GM23338 (cell line): ENCODE results near the gene LFNG. TPM values are rescaled to one million over a fixed set of nuclear protein-coding genes. Genes with fewer than 3 reads are reported as not detected.

Experiments
- ATAC-seq: fragments of 200-7000 bp; cut with Tn5 transposase; 3 replicates; pipeline ENCODE4 v1.9.1; 2020
- DNase-seq: peaks from one replicate; pipeline ENCODE4 v3.0.0-alpha.2; 2015; ENCODE audit warnings: low spot score
- H2AFZ ChIP-seq: fragments of 200-600 bp; sonication (generic); 2 replicates; pipeline ENCODE4 v1.8.0; 2016; ENCODE audit warnings: antibody characterized with exemption, mild to moderate bottlenecking, moderate library complexity
- H3F3A ChIP-seq: fragments of 200-600 bp; sonication (generic); replicated peaks from 2 replicates; pipeline ENCODE4 v1.8.0; 2017; ENCODE audit warnings: antibody characterized with exemption, mixed run types, low read depth
- H3K27ac ChIP-seq: fragments of 200-600 bp; sonication (generic); 2 replicates; pipeline ENCODE4 v1.6.1; 2016; ENCODE audit warnings: low read depth
- H3K27me3 ChIP-seq: fragments of 200-600 bp; sonication (generic); 2 replicates; pipeline ENCODE4 v1.8.0; 2016; ENCODE audit warnings: mild to moderate bottlenecking, mixed run types, moderate library complexity; ENCODE audit not compliant: insufficient read depth
- H3K36me3 ChIP-seq: fragments of 200-600 bp; sonication (generic); 2 replicates; pipeline ENCODE4 v1.8.0; 2016; ENCODE audit warnings: mild to moderate bottlenecking; ENCODE audit not compliant: insufficient read depth
- H3K4me1 ChIP-seq: fragments of 200-600 bp; sonication (generic); 2 replicates; pipeline ENCODE4 v1.8.0; 2016; ENCODE audit warnings: mild to moderate bottlenecking, moderate library complexity; ENCODE audit not compliant: insufficient read depth
- H3K4me2 ChIP-seq: fragments of 200-600 bp; sonication (generic); 2 replicates; pipeline ENCODE4 v1.7.1; 2017; ENCODE audit warnings: mixed run types
- H3K4me3 ChIP-seq: fragments of 200-600 bp; sonication (generic); 2 replicates; pipeline ENCODE4 v1.6.1; 2016; ENCODE audit warnings: mixed run types
- H3K79me2 ChIP-seq: fragments of 200-600 bp; sonication (generic); replicated peaks from 2 replicates; pipeline ENCODE4 v1.8.0; 2017; ENCODE audit warnings: mild to moderate bottlenecking; ENCODE audit not compliant: insufficient read depth
- H3K9me2 ChIP-seq: fragments of 200-600 bp; sonication (generic); 2 replicates; pipeline ENCODE4 v1.8.0; 2017; ENCODE audit not compliant: insufficient read depth
- H4K20me1 ChIP-seq: fragments of 200-600 bp; sonication (generic); replicated peaks from 2 replicates; pipeline ENCODE4 v1.8.0; 2017; ENCODE audit warnings: mild to moderate bottlenecking; ENCODE audit not compliant: insufficient read depth
- H3K27ac Mint-ChIP-seq: 2 replicates; pipeline ENCODE4 v1.8.0; 2020; ENCODE audit warnings: inconsistent platforms, mild to moderate bottlenecking, moderate library complexity, mixed read lengths
- H3K27me3 Mint-ChIP-seq: 3 replicates; pipeline ENCODE4 v1.8.0; 2022; ENCODE audit warnings: low read depth, mild to moderate bottlenecking, moderate library complexity, mixed read lengths, inconsistent platforms; ENCODE audit not compliant: insufficient read depth, poor library complexity
- H3K36me3 Mint-ChIP-seq: 3 replicates; pipeline ENCODE4 v1.8.0; 2021; ENCODE audit warnings: low read depth, mild to moderate bottlenecking, inconsistent platforms, moderate library complexity, mixed read lengths
- H3K4me1 Mint-ChIP-seq: 3 replicates; pipeline ENCODE4 v1.8.0; 2020; ENCODE audit warnings: mild to moderate bottlenecking, inconsistent platforms, mixed read lengths
- H3K4me3 Mint-ChIP-seq: 3 replicates; pipeline ENCODE4 v1.8.0; 2021; ENCODE audit warnings: moderate library complexity, mild to moderate bottlenecking, inconsistent platforms, mixed read lengths
- H3K9me3 Mint-ChIP-seq: 3 replicates; pipeline ENCODE4 v1.8.0; 2020; ENCODE audit warnings: moderate library complexity, mild to moderate bottlenecking, inconsistent platforms, mixed read lengths
- CREB1 ChIP-seq: fragments of 250-450 bp; sonication (Bioruptor Pico); IDR thresholded peaks from 2 replicates; pipeline ENCODE4 v1.5.0; 2020; ENCODE audit warnings: low read depth, mild to moderate bottlenecking, moderate library complexity
- NANOG ChIP-seq: IDR thresholded peaks from 2 replicates; pipeline ENCODE4 v1.6.1; 2016; ENCODE audit warnings: antibody characterized with exemption, borderline replicate concordance
- REST ChIP-seq: IDR thresholded peaks from one replicate; pipeline ENCODE4 v1.6.1; 2018; ENCODE audit warnings: antibody characterized with exemption; ENCODE audit not compliant: unreplicated experiment
- ZNF462 ChIP-seq: fragments of 250-450 bp; sonication (Bioruptor Pico); IDR thresholded peaks from 2 replicates; pipeline ENCODE4 v1.5.0; 2020; ENCODE audit warnings: mild to moderate bottlenecking, moderate library complexity
- polyA plus RNA-seq: library from polyadenylated mRNA; unstranded; fragments of >200 nt; fragmentation: Nextera tagmentation; extraction: Ambion mirVana; gene quantifications from 2 replicates; pipeline ENCODE4 v1.2.1, GENCODE V29; 2016
- total RNA-seq: library from RNA; depleted of rRNA; stranded (reverse); fragments of >200 nt; shearing (Covaris generic); gene quantifications from 2 replicates; pipeline ENCODE4 v1.2.3, GENCODE V29; 2014

The LFNG gene
- total and polyA plus RNA-seq, 2 experiments from 2014 or later = 1.7 to 35.4 TPM

GRCh38 chr7:2525658-2526630 is 6.4 kb downstream of the LFNG start:
- peak overlapping the region; percentile 92; the same call in 1 of the 2 replicates for H3K4me2 ChIP-seq
- H3K9me2 ChIP-seq = no peaks in the 10 kb centered on the region
- peaks cover 49% of the 10 kb centered on the region for H3K4me1 ChIP-seq
- no peak for TF ChIP-seq ZNF462 (CRISPR knock-in tag)
- TF ChIP-seq CREB1 (CRISPR knock-in tag) = no peak
- no peak for TF ChIP-seq REST
- TF ChIP-seq NANOG = no peak
- Mint-ChIP-seq H3K27me3 (peaks cover 14% of the 10 kb centered on the region), H3K4me1 (peaks cover 43% of the 10 kb centered on the region), H3K36me3 (peaks cover 16% of the 10 kb centered on the region; the same call in 1 of the 3 replicates), H3K27ac (no peak overlapping the region), H3K9me3 (no peaks in the 10 kb centered on the region), H3K4me3 (no peak overlapping the region)
- DNase-seq = peak; percentile 42
- H3K79me2 ChIP-seq = peaks cover 10% of the 10 kb centered on the region
- no peaks in the 10 kb centered on the region; the same call in 1 of the 2 replicates for H3K36me3 ChIP-seq
- no peak overlapping the region for H2AFZ ChIP-seq
- no peak overlapping the region; the same call in 1 of the 2 replicates for H3K4me3 ChIP-seq
- 0 out of 2 replicates have a peak, but pooled peaks cover 6% of the 10 kb centered on the region for H3F3A ChIP-seq
- 0 out of 2 replicates have a peak overlapping the region, but pooled peaks have one; percentile 26 for H3K27ac ChIP-seq
- no peak for ATAC-seq
- peaks cover under 1% of the 10 kb centered on the region for H3K27me3 ChIP-seq
- no peaks in the 10 kb centered on the region for H4K20me1 ChIP-seq
